Smooth muscle cell (in vitro differentiated cells): ENCODE results near the gene SNX20. TPM values are rescaled to one million over a fixed set of nuclear protein-coding genes. Genes with fewer than 3 reads are reported as not detected.

Source experiments
- DNase-seq: peaks from one replicate; lab custom pipeline; 2025; ENCODE audit not compliant: unreplicated experiment; lab: John Stamatoyannopoulos, UW
- H2AFZ ChIP-seq: fragments of 200-600 bp; sonication (generic); 2 replicates; pipeline ENCODE4 v1.6.0; 2016; ENCODE audit warnings: antibody characterized with exemption, low read depth, mild to moderate bottlenecking
- H3F3A ChIP-seq: fragments of 200-600 bp; sonication (generic); 2 replicates; pipeline ENCODE4 v1.6.0; 2017; ENCODE audit warnings: antibody characterized with exemption, low read depth
- H3K27ac ChIP-seq: fragments of 200-600 bp; sonication (generic); 2 replicates; pipeline ENCODE4 v1.5.1; 2016; ENCODE audit warnings: low read depth, mild to moderate bottlenecking
- H3K27me3 ChIP-seq: fragments of 200-600 bp; sonication (generic); 2 replicates; pipeline ENCODE4 v1.6.1; 2016; ENCODE audit warnings: low read depth, mild to moderate bottlenecking
- H3K36me3 ChIP-seq: fragments of 200-600 bp; sonication (generic); 2 replicates; pipeline ENCODE4 v1.5.1; 2016; ENCODE audit warnings: low read depth
- H3K4me1 ChIP-seq: fragments of 200-600 bp; sonication (generic); 2 replicates; pipeline ENCODE4 v1.5.1; 2016; ENCODE audit warnings: low read depth
- H3K4me2 ChIP-seq: fragments of 200-600 bp; sonication (generic); 2 replicates; pipeline ENCODE4 v1.6.0; 2016; ENCODE audit warnings: mild to moderate bottlenecking
- H3K4me3 ChIP-seq: fragments of 200-600 bp; sonication (generic); 2 replicates; pipeline ENCODE4 v1.5.1; 2016; ENCODE audit warnings: mild to moderate bottlenecking
- H3K79me2 ChIP-seq: fragments of 200-600 bp; sonication (generic); 2 replicates; pipeline ENCODE4 v1.6.0; 2016; ENCODE audit warnings: low read depth, mild to moderate bottlenecking
- H3K9ac ChIP-seq: fragments of 200-600 bp; sonication (generic); 2 replicates; pipeline ENCODE4 v1.6.0; 2016; ENCODE audit warnings: low read depth
- H3K9me3 ChIP-seq: fragments of 200-600 bp; sonication (generic); replicated peaks from 2 replicates; pipeline ENCODE4 v1.5.1; 2016; ENCODE audit warnings: low read depth
- H4K20me1 ChIP-seq: fragments of 200-600 bp; sonication (generic); 2 replicates; pipeline ENCODE4 v1.6.0; 2016; ENCODE audit warnings: low read depth
- WGBS: methylation state at CpG from one replicate; pipeline ENCODE4 v1.1.7; 2016; ENCODE audit warnings: low lambda C conversion rate; 5-methylcytosine and 5-hydroxymethylcytosine counted together
- polyA plus RNA-seq: library from polyadenylated mRNA; unstranded; fragments of >200 nt; fragmentation: Nextera tagmentation; extraction: Ambion mirVana; gene quantifications from 2 replicates; pipeline ENCODE4 v1.2.1, GENCODE V29; 2016
- total RNA-seq: library from RNA; depleted of rRNA; stranded (reverse); fragments of >200 nt; gene quantifications from 2 replicates; pipeline ENCODE4 v1.2.3, GENCODE V29; 2014
- TF ChIP-seq, protein P1 (sequence below): fragments of 200-600 bp; sonication (generic); IDR thresholded peaks from 2 replicates; pipeline ENCODE4 v1.5.1; 2017; ENCODE audit warnings: borderline replicate concordance, mild to moderate bottlenecking, antibody characterized with exemption; ENCODE audit not compliant: insufficient read depth, poor library complexity, severe bottlenecking

The SNX20 gene
- total and polyA plus RNA-seq, 2 experiments from 2014 or later: not detected

DNA sequence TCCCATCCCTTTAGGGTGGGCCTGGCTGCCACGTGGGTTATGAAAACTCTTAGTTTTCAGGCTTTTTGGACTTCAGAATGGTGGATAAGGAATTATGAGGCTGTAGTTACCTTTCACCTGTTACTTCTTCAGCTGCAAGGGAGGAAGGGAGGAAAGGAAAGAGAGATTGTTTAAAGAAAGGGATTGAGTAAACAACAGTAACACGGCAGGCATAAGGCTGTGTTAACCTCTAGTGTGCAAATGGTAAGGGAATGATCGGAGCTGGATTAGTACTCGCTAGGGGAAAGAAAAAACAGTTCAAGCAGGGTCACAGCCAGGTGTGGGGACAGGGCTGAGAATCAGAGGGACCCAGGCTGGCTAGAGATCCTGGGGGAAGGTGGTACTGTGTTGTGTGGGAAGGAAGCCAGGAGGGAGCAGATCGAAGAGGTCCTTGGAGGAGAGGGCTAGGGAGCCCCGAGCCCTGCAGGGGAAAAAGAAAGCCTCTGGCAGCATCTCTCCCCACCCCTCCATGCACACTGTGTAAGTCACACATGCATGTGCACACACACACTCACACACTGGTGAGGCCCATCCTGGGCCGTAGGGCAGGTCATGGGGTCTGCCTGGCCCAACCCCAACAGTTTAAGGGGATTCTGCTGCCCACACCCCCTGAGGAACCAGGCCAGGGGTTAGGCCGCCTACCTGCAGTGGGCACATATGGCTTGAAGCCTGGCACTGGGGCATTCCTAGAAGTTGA lies 49.7 kb downstream of the SNX20 start:
- Histone ChIP-seq H2AFZ (no peak overlapping the region), H4K20me1 (no peaks in the 10 kb centered on the region), H3K4me3 (no peak overlapping the region), H3K27me3 (no peaks in the 10 kb centered on the region), H3K4me1 (no peaks in the 10 kb centered on the region), H3K36me3 (no peaks in the 10 kb centered on the region), H3K27ac (no peak overlapping the region), H3F3A (no peaks in the 10 kb centered on the region), H3K9me3 (no peaks in the 10 kb centered on the region), H3K4me2 (no peak overlapping the region), H3K9ac (no peak overlapping the region), H3K79me2 (no peaks in the 10 kb centered on the region)
- TF ChIP-seq, protein P1, sequence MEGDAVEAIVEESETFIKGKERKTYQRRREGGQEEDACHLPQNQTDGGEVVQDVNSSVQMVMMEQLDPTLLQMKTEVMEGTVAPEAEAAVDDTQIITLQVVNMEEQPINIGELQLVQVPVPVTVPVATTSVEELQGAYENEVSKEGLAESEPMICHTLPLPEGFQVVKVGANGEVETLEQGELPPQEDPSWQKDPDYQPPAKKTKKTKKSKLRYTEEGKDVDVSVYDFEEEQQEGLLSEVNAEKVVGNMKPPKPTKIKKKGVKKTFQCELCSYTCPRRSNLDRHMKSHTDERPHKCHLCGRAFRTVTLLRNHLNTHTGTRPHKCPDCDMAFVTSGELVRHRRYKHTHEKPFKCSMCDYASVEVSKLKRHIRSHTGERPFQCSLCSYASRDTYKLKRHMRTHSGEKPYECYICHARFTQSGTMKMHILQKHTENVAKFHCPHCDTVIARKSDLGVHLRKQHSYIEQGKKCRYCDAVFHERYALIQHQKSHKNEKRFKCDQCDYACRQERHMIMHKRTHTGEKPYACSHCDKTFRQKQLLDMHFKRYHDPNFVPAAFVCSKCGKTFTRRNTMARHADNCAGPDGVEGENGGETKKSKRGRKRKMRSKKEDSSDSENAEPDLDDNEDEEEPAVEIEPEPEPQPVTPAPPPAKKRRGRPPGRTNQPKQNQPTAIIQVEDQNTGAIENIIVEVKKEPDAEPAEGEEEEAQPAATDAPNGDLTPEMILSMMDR: no peak
- no peak for DNase-seq
- 94% methylated on average over 8 of the region's 8 CpGs for WGBS

DNA sequence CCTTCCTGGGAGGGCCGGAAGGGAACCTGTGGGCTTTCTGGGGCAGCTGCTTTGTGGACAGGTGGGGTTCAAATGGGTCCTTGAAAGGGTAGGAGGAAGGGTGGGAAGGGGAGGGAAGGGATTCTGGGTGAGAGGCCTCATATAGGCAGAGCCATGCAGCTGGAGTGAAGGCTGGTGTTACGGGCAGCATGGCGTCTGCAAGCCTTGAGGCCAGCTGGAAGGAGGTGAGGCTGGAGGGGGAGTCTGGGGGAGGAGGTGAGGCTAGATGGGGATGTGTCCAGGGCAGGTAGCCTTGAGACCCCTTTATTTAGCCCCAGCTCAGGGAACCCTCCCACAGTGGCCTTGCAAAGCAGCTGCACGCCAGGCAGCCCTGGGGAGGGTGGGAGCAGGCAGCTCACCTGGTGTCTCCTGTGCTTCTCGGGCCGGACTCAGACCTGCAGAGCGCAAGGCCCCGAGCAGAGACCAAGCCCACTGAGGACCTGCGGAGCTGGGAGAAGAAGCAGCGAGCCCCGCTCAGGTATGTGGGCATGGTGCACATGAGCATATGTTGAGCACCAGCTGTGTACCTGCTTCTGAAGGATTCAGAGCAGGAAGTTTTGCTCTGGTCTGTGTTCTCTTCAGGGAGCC lies 50.6 kb downstream of the SNX20 start:
- Histone ChIP-seq H3K27me3 (no peaks in the 10 kb centered on the region), H3K4me1 (no peaks in the 10 kb centered on the region), H3F3A (no peaks in the 10 kb centered on the region), H3K36me3 (no peaks in the 10 kb centered on the region), H2AFZ (no peak overlapping the region), H4K20me1 (no peaks in the 10 kb centered on the region), H3K4me2 (no peak overlapping the region), H3K9ac (no peak overlapping the region), H3K27ac (no peak overlapping the region), H3K9me3 (no peaks in the 10 kb centered on the region), H3K4me3 (no peak overlapping the region), H3K79me2 (no peaks in the 10 kb centered on the region)
- TF ChIP-seq, protein P1: no peak
- WGBS: 98% methylated on average over 11 of the region's 11 CpGs
- DNase-seq: no peak

DNA sequence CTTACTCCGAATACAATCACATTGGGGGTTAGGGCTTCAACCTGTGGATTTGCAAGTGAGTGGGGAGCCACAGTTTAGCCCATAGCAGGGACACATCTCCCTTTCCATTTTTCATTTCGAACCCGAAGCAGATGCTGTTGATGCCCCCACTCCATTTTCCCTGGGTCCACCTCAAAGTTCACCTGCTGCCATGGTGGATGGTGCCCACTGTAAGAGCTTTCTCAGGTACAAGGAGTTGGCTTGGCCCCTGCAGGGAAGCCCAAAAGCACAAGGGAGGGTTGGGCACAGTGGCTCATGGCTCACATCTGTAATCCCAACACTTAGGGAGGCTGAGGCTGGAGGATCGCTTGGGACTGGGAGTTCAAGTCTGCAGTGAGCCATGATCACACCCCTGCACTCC lies 51.8 kb downstream of the SNX20 start:
- no peaks in the 10 kb centered on the region for H3K79me2 ChIP-seq
- no peaks in the 10 kb centered on the region for H3K27me3 ChIP-seq
- WGBS: 99% methylated on average over 4 of the region's 4 CpGs
- H3K4me3 ChIP-seq: no peak overlapping the region
- H4K20me1 ChIP-seq: no peaks in the 10 kb centered on the region
- no peaks in the 10 kb centered on the region for H3K9me3 ChIP-seq
- TF ChIP-seq, protein P1: no peak
- H3K4me1 ChIP-seq: no peaks in the 10 kb centered on the region
- H3K36me3 ChIP-seq: no peaks in the 10 kb centered on the region
- H3K27ac ChIP-seq: no peak overlapping the region
- H3K9ac ChIP-seq: no peak overlapping the region
- no peak overlapping the region for H3K4me2 ChIP-seq
- no peak for DNase-seq
- no peaks in the 10 kb centered on the region for H3F3A ChIP-seq
- H2AFZ ChIP-seq: no peak overlapping the region
